Aorta (tissue), 5 donors: ENCODE results near the gene TMPRSS5. TPM values are rescaled to one million over a fixed set of nuclear protein-coding genes. Genes with fewer than 3 reads are reported as not detected.

ENCODE experiments used
- ATAC-seq: fragments of 200-7000 bp; cut with Tn5 transposase; one replicate; pipeline ENCODE4 v1.9.1; 2022; ENCODE audit warnings: moderate library complexity; ENCODE audit not compliant: low FRiP score
- DNase-seq, 2 donors: peaks; one replicate each; pipeline ENCODE4 v3.0.0-alpha.2; 2020
- H3K27ac ChIP-seq, 2 donors: one replicate each; pipeline ENCODE4 v1.5.1; 2013; ENCODE audit warnings: low read length in 2 of 2, mild to moderate bottlenecking in 2 of 2, moderate library complexity in 2 of 2, control low read depth in 1 of 2, inconsistent platforms in 1 of 2, low read depth in 1 of 2
- H3K27me3 ChIP-seq, 2 donors: one replicate each; pipeline ENCODE4 v1.6.1; 2013; ENCODE audit warnings: control low read depth in 1 of 2, low read length in 1 of 2, mild to moderate bottlenecking in 1 of 2, moderate library complexity in 1 of 2; ENCODE audit not compliant: insufficient read depth in 2 of 2, control insufficient read depth in 1 of 2
- H3K36me3 ChIP-seq, 2 donors: one replicate each; pipeline ENCODE4 v1.6.1; 2013; ENCODE audit warnings: control low read depth in 1 of 2, low read length in 1 of 2, mild to moderate bottlenecking in 1 of 2; ENCODE audit not compliant: insufficient read depth in 2 of 2, control insufficient read depth in 1 of 2
- H3K4me1 ChIP-seq, 2 donors: one replicate each; pipeline ENCODE4 v1.6.1; 2013; ENCODE audit warnings: low read length in 2 of 2, control low read depth in 1 of 2, mild to moderate bottlenecking in 1 of 2, moderate library complexity in 1 of 2; ENCODE audit not compliant: insufficient read depth in 2 of 2, control insufficient read depth in 1 of 2
- H3K4me3 ChIP-seq, 2 donors: one replicate each; pipeline ENCODE4 v1.5.1; 2013; ENCODE audit warnings: low read length in 2 of 2, control low read depth in 1 of 2, mild to moderate bottlenecking in 1 of 2
- H3K9me3 ChIP-seq: one replicate; pipeline ENCODE4 v1.6.1; 2013; ENCODE audit warnings: mild to moderate bottlenecking, low read length; ENCODE audit not compliant: control insufficient read depth
- WGBS, 2 donors: extraction: QIAGEN DNeasy Blood & Tissue Kit; methylation state at CpG; one replicate each; pipeline ENCODE4 v1.1.7; 2013; 5-methylcytosine and 5-hydroxymethylcytosine counted together
- intact Hi-C, 2 donors: fragments of 100-400 bp; cut with DNase I; formaldehyde crosslinking; loops; one replicate each; pipeline versions ENCODE4 v1.14.2 to v1.15.0; 2022
- polyA plus RNA-seq, 2 donors: library from polyadenylated mRNA; stranded (reverse); fragments of 200-250 nt; gene quantifications; one replicate each; pipeline ENCODE4 v1.2.3, GENCODE V29; 2013
- total RNA-seq, 2 donors: library from RNA; stranded (reverse); fragmentation: NEBNext Ultra II Directional; extraction: Animal tissue kit (Norgen Biotek cat#: 25700); gene quantifications; one replicate each; pipeline ENCODE4 v1.2.1, GENCODE V29; 2021
- donor health status: healthy with polysubstance abuse.
- donor health status: Bipolar disorder and iron deficiency.
- donor health status: DM: no; HTN: no; CAD: no.
- donor health status: DM: no; HTN: no; CAD: no.
- donor health status: DM: yes; HTN: yes; CAD: no.

The TMPRSS5 gene
- total and polyA plus RNA-seq, 4 donors, result 1.8 to 2.2 (median 2.0) TPM; not detected in 1

DNA sequence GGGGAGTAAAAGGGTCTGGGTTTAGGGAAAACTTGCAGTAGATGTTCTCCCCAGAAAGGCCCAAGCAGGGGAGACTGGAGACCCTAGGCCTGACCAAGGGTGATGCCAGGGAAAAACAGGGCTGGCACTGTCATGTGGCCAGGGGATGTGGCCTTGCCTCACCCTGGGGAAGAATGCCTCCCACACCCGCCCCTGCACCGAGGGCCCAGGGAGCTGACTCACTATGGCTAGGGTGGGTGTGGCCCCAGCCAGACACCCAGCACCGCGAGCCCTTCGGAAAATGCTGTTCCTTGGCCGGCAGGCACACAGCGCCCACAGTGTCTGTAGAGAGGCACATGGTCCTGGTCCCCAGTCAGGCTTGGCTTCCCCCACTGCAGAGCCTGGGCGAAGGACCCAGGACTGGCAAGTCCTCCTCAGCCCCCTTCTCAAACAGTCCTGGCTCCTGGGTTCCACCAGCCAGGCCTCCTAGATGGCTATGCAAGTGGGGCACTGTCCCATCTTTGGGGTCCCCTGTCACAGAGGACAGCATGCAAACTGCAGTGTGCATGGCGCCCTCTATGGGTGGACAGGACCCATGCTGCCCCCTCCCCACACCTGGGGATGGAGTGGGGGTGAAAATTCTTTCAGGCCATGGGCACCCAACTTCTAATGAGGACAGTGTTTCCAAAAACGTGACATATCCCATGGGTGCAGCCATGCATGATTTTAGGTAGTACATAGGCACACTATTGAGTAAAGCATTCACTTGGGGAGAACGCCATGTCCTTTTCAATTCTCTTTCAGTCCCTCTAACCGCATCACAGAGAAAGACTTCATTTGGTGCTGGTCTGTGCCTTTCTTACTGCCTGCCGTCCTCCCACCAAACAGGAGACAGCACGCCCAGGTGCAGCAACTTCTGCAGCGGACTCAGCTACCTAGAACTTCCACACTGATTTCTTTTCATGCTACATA, 15.2 kb downstream of the TMPRSS5 start:
- no peaks in the 10 kb centered on the region for H3K9me3 ChIP-seq
- no peaks in the 10 kb centered on the region for H3K36me3 ChIP-seq
- H3K27me3 ChIP-seq, result no peaks in the 10 kb centered on the region

DNA sequence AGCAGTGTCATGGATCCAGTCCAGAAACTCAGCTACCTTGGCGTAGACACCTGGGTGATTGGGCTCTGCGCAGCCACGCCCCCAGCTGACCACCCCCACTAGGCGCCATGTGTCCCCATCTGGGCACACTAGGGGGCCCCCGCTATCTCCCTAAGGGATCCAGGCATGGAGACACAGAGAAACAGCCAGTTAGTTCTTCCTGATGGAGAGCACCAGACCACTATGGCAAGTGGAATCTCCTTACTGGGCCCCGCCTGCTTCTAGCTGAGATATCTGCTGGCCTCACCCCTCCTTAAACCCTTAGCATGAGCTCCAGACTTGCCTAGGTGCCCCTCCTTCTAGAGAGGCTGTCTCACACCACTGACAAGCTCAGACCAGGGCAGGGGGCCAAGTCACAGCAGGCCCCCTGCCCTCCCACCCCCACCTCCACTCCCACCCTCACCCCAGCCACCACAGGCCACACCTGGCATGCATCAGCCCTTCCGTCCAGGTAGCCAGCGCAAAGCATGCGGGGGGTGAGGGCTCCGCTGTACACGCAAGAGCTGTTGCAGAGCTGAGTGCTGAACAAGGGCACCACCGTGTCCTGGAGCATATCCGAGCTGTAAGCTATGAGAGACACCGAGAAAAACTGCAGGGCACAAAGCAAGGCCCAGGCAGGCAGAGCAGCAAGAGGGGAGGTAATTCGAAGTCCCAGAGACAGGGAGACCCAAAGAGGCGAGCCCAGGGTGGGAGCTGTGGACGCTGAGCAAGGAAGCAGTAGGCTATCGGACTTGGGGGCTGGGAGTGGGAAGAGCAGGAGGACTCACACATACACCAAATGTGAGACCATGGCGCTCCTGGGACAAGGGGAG, 16.1 kb downstream of the TMPRSS5 start:
- ATAC-seq, result no peak
- intact Hi-C loops, result loop anchor here in 1 of 2 donors (10.0 kb wide), 1 partner anchor 125 kb away; no protein-coding TSS in a partner anchor

More for the DNA sequence above, 15.2 kb downstream of the TMPRSS5 start:
- ATAC-seq (peak; percentile 11), DNase-seq (peak; percentile 76 to 87)
- intact Hi-C loops, result no loop called here
- Histone ChIP-seq H3K4me1 (no peaks in the 10 kb centered on the region), H3K4me3 (no peak overlapping the region), H3K27ac (no peak overlapping the region)
- WGBS, 2 donors, result 55 to 58% methylated on average over 15 of the region's 15 CpGs

DNA sequence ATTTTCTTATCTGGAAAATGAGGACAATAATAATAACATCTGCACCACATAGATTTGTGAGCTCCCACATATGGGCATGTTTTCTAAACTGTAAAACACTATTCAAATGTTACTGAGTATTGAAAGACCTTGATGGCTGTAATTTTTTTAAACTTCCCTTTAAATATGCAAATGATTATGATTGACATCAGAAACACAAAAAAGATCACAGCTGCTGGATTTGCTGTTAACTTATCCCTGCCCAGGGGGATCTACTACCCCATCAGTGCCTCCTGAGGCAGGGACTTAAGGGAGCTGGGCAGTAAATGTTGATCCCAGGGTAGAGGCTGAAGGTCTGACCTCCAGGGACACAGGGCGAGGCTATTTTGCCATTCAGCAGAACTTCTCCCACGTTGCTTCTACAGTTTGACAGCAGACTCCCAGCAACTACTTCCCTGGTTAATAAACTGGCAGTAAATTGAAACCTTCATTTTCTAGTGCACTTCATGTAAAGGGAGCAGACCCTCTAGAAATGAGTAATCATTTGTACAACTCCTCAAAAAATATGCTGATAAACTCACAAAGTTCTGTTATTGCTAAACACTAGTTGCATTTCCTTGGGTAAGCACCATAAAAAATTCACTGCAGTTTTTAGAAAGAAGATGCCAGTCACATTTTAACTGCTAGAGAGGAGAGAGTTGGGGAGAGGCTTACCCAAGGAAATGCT, 20.3 kb downstream of the TMPRSS5 start:
- WGBS, 2 donors, result 74 to 76% methylated on average over 2 of the region's 2 CpGs
- intact Hi-C loops, result loop anchor here in 1 of 2 donors (10.0 kb wide), 1 partner anchor 121 kb away; no protein-coding TSS in a partner anchor
- no peaks in the 10 kb centered on the region for H3K36me3 ChIP-seq
- no peak for ATAC-seq
- no peak overlapping the region for H3K27ac ChIP-seq
- H3K4me1 ChIP-seq, result no peaks in the 10 kb centered on the region
- no peaks in the 10 kb centered on the region for H3K27me3 ChIP-seq
- DNase-seq, result no peak
- no peak overlapping the region for H3K4me3 ChIP-seq
- H3K9me3 ChIP-seq, result no peaks in the 10 kb centered on the region

More for the DNA sequence above, 16.1 kb downstream of the TMPRSS5 start:
- DNase-seq, result no peak
- WGBS, 2 donors, result 94% methylated on average over 19 of the region's 19 CpGs
- Histone ChIP-seq H3K4me3 (no peak overlapping the region), H3K4me1 (no peaks in the 10 kb centered on the region), H3K27me3 (no peaks in the 10 kb centered on the region), H3K27ac (no peak overlapping the region), H3K9me3 (no peaks in the 10 kb centered on the region), H3K36me3 (no peaks in the 10 kb centered on the region)

DNA sequence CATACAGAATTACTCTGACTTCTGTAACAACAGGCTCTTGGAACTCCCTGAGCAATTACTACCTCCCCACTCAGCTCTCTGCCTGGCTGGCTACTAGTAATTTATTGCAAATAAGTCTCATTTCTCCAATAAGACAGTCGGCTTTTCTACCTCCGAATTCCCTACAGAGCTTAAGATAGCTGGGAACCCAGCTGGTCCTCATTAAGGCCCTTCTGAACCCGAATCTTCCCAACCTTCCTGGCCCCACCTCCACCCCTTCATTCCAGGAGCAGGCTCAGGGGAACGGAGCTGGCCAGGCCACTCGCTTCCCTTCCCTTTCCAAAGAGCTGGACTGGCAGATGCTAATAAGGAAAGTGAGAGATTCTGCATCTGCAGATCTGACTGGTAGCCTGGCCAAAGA, 21.6 kb downstream of the TMPRSS5 start:
- Histone ChIP-seq H3K36me3 (no peaks in the 10 kb centered on the region), H3K27me3 (no peaks in the 10 kb centered on the region), H3K4me3 (no peak overlapping the region), H3K9me3 (no peaks in the 10 kb centered on the region), H3K27ac (no peak overlapping the region), H3K4me1 (no peaks in the 10 kb centered on the region)
- intact Hi-C loops, result loop anchor here in 1 of 2 donors (10.0 kb wide), 1 partner anchor 120 kb away; no protein-coding TSS in a partner anchor
- WGBS, 2 donors, result 22 to 37% methylated on average over 5 of the region's 5 CpGs
- no peak for ATAC-seq
- DNase-seq, result no peak

DNA sequence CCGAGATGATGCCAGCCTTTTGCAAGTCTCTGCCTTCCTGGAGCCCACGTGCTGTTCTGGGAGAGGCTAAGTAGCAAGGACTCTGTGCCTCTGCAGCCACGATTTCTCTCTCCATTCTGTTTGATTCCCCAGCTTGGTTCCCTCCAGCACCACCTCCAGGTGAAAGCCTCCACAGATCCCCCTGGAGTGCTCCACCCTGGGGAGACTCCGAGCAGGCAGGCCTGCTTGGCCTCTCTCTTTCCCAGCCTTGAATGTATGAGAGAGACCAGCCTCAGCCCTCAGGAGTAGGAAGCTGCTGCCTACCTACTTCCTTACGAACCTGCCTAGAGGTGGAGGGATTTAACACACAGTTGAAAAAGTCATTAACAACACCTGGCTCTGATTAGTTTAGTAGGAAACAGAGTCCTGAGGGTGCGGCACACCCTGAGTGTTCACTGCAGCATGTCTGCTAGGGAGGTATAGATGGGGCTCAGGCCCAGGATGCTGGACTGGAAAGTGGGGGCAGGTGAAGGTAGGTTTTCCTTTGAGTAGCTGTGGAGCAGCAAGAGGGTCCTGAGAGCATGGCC, 22.5 kb downstream of the TMPRSS5 start:
- Histone ChIP-seq H3K9me3 (no peaks in the 10 kb centered on the region), H3K4me1 (no peaks in the 10 kb centered on the region), H3K4me3 (no peak overlapping the region), H3K36me3 (no peaks in the 10 kb centered on the region), H3K27me3 (no peaks in the 10 kb centered on the region), H3K27ac (no peak overlapping the region)
- ATAC-seq (no peak), DNase-seq (no peak)
- 87 to 91% methylated on average over 6 of the region's 6 CpGs for WGBS, 2 donors
- intact Hi-C loops, result loop anchor here in 1 of 2 donors (10.0 kb wide), 1 partner anchor 119 kb away; no protein-coding TSS in a partner anchor

DNA sequence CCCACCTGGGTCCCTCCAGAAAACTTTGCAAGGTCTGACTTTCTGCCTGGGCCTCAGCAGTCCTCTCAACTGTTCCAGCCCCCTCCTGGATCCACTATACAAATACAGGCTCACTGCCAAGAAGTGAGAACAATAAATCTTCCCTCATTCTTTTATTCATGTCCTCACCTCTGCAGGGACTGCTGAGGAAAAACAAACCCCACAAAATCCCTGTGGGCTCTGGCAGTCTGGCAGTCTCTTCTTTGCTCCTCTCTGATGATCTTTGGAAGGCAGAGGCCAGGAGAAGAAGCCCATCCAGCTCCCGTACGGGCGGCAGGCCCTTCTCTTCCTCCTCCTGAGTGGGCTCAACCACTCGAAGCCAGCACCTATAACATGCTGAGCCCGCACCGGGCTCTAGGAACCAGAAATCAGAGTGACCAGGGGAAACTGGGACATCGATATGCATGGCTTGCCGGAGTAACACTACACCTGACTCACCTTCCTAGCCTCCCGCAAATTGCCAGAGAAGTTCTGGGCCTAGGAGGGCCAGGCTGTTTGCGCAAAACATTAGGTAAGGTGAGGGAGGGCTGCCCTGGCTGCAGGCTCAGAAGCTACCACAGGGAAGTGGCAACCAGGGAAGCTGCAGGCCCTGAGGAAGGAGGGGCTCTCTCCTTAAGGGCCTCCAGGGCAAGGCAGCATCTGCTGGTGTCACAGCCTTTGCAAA, 24.2 kb downstream of the TMPRSS5 start:
- Histone ChIP-seq H3K4me1 (peaks cover 0 to 1% of the 10 kb centered on the region in 2 donors), H3K27ac (no peak overlapping the region), H3K36me3 (no peaks in the 10 kb centered on the region), H3K9me3 (no peaks in the 10 kb centered on the region), H3K4me3 (no peak overlapping the region), H3K27me3 (no peaks in the 10 kb centered on the region)
- intact Hi-C loops, result loop anchor here in 1 of 2 donors (10.0 kb wide), 1 partner anchor 117 kb away; no protein-coding TSS in a partner anchor
- ATAC-seq, result no peak
- 86 to 89% methylated on average over 10 of the region's 10 CpGs for WGBS, 2 donors
- DNase-seq, result no peak

DNA sequence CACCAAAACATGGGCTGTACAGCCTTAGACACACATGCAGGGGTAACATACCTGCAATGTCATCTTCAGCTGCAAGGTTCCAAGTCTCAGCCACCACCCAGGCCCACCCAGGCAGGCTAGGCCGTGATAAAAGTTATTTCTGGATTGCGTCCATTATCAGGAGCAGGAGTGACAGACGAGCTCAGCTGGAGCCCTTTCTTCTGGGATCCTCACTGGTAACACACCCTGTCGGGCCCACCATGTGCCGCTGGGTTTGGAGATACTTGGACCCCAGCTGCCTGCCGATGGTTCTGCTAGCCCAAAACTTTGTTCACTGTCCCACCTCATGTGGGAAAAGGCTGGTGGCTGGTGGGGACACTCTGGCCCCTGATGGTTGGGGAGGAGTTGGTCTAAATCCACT, 24.8 kb downstream of the TMPRSS5 start:
- no peak overlapping the region for H3K27ac ChIP-seq
- no peak for ATAC-seq
- 78 to 83% methylated on average over 6 of the region's 6 CpGs for WGBS, 2 donors
- peaks cover 1 to 4% of the 10 kb centered on the region in 2 donors for H3K4me1 ChIP-seq
- no peak overlapping the region for H3K4me3 ChIP-seq
- H3K9me3 ChIP-seq, result no peaks in the 10 kb centered on the region
- no peak for DNase-seq
- H3K27me3 ChIP-seq, result no peaks in the 10 kb centered on the region
- intact Hi-C loops, result loop anchor here in 1 of 2 donors (10.0 kb wide), 1 partner anchor 116 kb away; no protein-coding TSS in a partner anchor
- H3K36me3 ChIP-seq, result no peaks in the 10 kb centered on the region
